Measurements from ENCODE around the gene PELI2. TPM values are rescaled to one million over a fixed set of nuclear protein-coding genes. Genes with fewer than 3 reads are reported as not detected.

The PELI2 gene
- total RNA-seq, 1 donor from 2014 or later: 32.2 TPM

DNA sequence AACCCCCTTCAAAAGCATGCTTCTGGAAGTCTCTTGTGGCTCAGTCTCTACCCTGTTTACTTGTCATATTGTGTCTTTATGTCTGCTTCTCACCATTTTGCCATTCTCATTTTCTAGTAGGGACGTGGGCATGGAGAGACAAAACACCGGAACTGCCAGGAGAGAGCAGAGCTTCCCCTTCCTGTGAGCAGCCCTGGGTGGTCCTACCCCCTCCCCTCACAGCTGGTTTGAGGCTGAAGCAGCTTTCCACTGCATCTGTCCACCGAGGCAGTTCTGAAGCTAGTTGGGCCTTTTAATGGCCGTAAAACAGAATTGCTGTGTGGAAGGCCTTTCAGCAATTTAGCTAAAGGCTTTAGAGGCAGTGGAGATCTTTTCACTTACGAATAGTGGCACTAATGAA is 77.0 kb downstream of the PELI2 start:
- TF ChIP-seq, protein P1, sequence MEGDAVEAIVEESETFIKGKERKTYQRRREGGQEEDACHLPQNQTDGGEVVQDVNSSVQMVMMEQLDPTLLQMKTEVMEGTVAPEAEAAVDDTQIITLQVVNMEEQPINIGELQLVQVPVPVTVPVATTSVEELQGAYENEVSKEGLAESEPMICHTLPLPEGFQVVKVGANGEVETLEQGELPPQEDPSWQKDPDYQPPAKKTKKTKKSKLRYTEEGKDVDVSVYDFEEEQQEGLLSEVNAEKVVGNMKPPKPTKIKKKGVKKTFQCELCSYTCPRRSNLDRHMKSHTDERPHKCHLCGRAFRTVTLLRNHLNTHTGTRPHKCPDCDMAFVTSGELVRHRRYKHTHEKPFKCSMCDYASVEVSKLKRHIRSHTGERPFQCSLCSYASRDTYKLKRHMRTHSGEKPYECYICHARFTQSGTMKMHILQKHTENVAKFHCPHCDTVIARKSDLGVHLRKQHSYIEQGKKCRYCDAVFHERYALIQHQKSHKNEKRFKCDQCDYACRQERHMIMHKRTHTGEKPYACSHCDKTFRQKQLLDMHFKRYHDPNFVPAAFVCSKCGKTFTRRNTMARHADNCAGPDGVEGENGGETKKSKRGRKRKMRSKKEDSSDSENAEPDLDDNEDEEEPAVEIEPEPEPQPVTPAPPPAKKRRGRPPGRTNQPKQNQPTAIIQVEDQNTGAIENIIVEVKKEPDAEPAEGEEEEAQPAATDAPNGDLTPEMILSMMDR (IDR thresholded peaks at IDR 0.05; ENCODE audit: unreplicated experiment): no peak
- DNase-seq (ENCODE audit: low spot score, unreplicated experiment): no peak
- H3K4me1 Mint-ChIP-seq (ENCODE audit: low read depth): peaks cover 4% of the 10 kb centered on the region
- H3K9me3 Mint-ChIP-seq (ENCODE audit: low read depth): no peaks in the 10 kb centered on the region
- no peaks in the 10 kb centered on the region for H3K36me3 Mint-ChIP-seq (ENCODE audit: insufficient read depth)
- no peaks in the 10 kb centered on the region for H3K27me3 Mint-ChIP-seq
- H3K27ac Mint-ChIP-seq: no peak overlapping the region
- H3K4me3 Mint-ChIP-seq (ENCODE audit: low read depth): no peak overlapping the region

GRCh38 chr14:56195704-56196103 is 77.5 kb downstream of the PELI2 start:
- Mint-ChIP-seq H3K4me1 (ENCODE audit: low read depth) (peaks cover 4% of the 10 kb centered on the region), H3K36me3 (ENCODE audit: insufficient read depth) (no peaks in the 10 kb centered on the region), H3K4me3 (ENCODE audit: low read depth) (no peak overlapping the region), H3K27ac (no peak overlapping the region), H3K27me3 (no peaks in the 10 kb centered on the region), H3K9me3 (ENCODE audit: low read depth) (no peaks in the 10 kb centered on the region)
- no peak for DNase-seq (ENCODE audit: low spot score, unreplicated experiment)
- TF ChIP-seq, protein P1 (IDR thresholded peaks at IDR 0.05; ENCODE audit: unreplicated experiment): no peak

- H3K4me3 Mint-ChIP-seq (ENCODE audit: low read depth): no peak overlapping the region
- TF ChIP-seq, protein P1 (IDR thresholded peaks at IDR 0.05; ENCODE audit: unreplicated experiment): no peak
- DNase-seq (ENCODE audit: low spot score, unreplicated experiment): no peak
- no peak overlapping the region for H3K27ac Mint-ChIP-seq
- H3K27me3 Mint-ChIP-seq: no peaks in the 10 kb centered on the region
- no peaks in the 10 kb centered on the region for H3K9me3 Mint-ChIP-seq (ENCODE audit: low read depth)
- H3K4me1 Mint-ChIP-seq (ENCODE audit: low read depth): peaks cover 4% of the 10 kb centered on the region
- H3K36me3 Mint-ChIP-seq (ENCODE audit: insufficient read depth): no peaks in the 10 kb centered on the region
These were observed 78.1 kb downstream of the PELI2 start for GRCh38 chr14:56196274-56196673.

DNA sequence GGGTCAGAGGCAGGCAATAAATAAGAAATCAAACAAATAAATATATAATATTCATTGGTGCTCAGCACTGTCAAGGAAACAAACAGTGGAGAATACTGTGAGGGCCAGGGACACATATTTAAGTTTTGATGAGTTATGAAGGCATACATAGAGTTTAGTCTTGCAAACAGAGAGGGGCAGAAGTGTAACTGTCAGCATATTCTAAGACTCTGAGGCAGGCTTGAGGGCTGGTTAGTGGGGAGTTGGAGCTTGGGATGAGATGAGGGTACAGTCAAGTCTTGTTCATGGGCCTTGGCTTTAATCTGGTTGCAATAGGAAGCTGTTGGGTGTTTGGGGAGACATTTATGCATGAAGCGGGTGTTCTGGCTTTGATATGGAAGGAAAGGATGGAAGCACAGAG is 78.9 kb downstream of the PELI2 start:
- H3K27me3 Mint-ChIP-seq: no peaks in the 10 kb centered on the region
- H3K4me1 Mint-ChIP-seq (ENCODE audit: low read depth): peaks cover 4% of the 10 kb centered on the region
- TF ChIP-seq, protein P1 (IDR thresholded peaks at IDR 0.05; ENCODE audit: unreplicated experiment): no peak
- no peak overlapping the region for H3K4me3 Mint-ChIP-seq (ENCODE audit: low read depth)
- DNase-seq (ENCODE audit: low spot score, unreplicated experiment): no peak
- H3K9me3 Mint-ChIP-seq (ENCODE audit: low read depth): no peaks in the 10 kb centered on the region
- no peaks in the 10 kb centered on the region for H3K36me3 Mint-ChIP-seq (ENCODE audit: insufficient read depth)
- no peak overlapping the region for H3K27ac Mint-ChIP-seq

DNA sequence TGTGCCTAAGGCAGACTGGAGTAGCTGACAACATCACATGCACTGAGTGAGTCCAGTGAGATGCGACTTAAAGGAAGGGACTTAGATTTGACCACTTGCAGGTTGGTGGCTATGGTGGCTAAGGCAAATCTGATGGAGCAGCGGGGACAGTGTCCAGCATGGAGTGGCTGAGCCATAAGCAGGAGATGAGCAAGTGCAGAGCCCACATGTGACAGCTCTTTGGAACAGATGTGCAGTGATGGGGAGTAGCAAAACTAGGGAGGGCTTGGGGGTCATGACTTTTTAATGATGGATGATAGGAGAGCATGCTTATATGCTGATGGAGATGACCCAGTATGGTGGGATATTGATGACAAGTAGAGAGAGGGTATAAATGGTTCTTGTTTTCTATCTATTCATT is 80.2 kb downstream of the PELI2 start:
- H3K27ac Mint-ChIP-seq: no peak overlapping the region
- no peaks in the 10 kb centered on the region for H3K27me3 Mint-ChIP-seq
- TF ChIP-seq, protein P1 (IDR thresholded peaks at IDR 0.05; ENCODE audit: unreplicated experiment): no peak
- H3K36me3 Mint-ChIP-seq (ENCODE audit: insufficient read depth): no peaks in the 10 kb centered on the region
- H3K4me3 Mint-ChIP-seq (ENCODE audit: low read depth): no peak overlapping the region
- no peak for DNase-seq (ENCODE audit: low spot score, unreplicated experiment)
- H3K4me1 Mint-ChIP-seq (ENCODE audit: low read depth): peaks cover 4% of the 10 kb centered on the region
- H3K9me3 Mint-ChIP-seq (ENCODE audit: low read depth): no peaks in the 10 kb centered on the region
